OCI-M2 (cell line): ENCODE data around the gene ZNF865.

Experiments
- DNase-seq: peaks from one replicate; lab custom pipeline; 2025; ENCODE audit not compliant: unreplicated experiment; lab: John Stamatoyannopoulos, UW

ZNF865 gene

GRCh38 chr19:55605207-55605636 is 225 bp upstream of the ZNF865 start:
- peak; percentile 96 for DNase-seq

- no peak for DNase-seq
Measured at GRCh38 chr19:55606471-55606787, 982 bp downstream of the ZNF865 start.

GRCh38 chr19:55606817-55607216 is 1.4 kb downstream of the ZNF865 start:
- DNase-seq, result no peak

GRCh38 chr19:55609326-55609725 is 3.9 kb downstream of the ZNF865 start:
- no peak for DNase-seq

- no peak for DNase-seq
Measured at GRCh38 chr19:55611300-55611982, 6.0 kb downstream of the ZNF865 start.

GRCh38 chr19:55611983-55612645 is 6.7 kb downstream of the ZNF865 start:
- DNase-seq, result no peak

- no peak for DNase-seq
Measured at GRCh38 chr19:55613396-55613795, 7.9 kb downstream of the ZNF865 start.

GRCh38 chr19:55613930-55614710 is 8.7 kb downstream of the ZNF865 start:
- no peak for DNase-seq

GRCh38 chr19:55614711-55615542 is 9.5 kb downstream of the ZNF865 start:
- no peak for DNase-seq

- DNase-seq, result no peak
Measured at GRCh38 chr19:55615543-55616394, 10.3 kb downstream of the ZNF865 start.

GRCh38 chr19:55616395-55616875 is 11.0 kb downstream of the ZNF865 start:
- DNase-seq, result no peak

GRCh38 chr19:55617426-55617825 is 12.0 kb downstream of the ZNF865 start:
- DNase-seq, result no peak

- DNase-seq, result no peak
Measured at GRCh38 chr19:55618426-55618825, 13.0 kb downstream of the ZNF865 start.

- DNase-seq, result no peak
Measured at GRCh38 chr19:55619286-55619685, 13.8 kb downstream of the ZNF865 start.

GRCh38 chr19:55620410-55621204 is 15.2 kb downstream of the ZNF865 start:
- no peak for DNase-seq

GRCh38 chr19:55621205-55621672 is 15.8 kb downstream of the ZNF865 start:
- no peak for DNase-seq

- DNase-seq, result no peak
Measured at GRCh38 chr19:55621673-55622231, 16.3 kb downstream of the ZNF865 start.

- DNase-seq, result no peak
Measured at GRCh38 chr19:55622242-55622969, 17.0 kb downstream of the ZNF865 start.
